Endothelial cell of umbilical vein (primary cell): Measurements from ENCODE around the gene MARS1. TPM values are rescaled to one million over a fixed set of nuclear protein-coding genes. Genes with fewer than 3 reads are reported as not detected.

Experiments
- BruUV-seq: library from RNA; stranded (reverse); fragments of 400-500 nt; replicated peaks from 2 replicates; lab custom pipeline; 2021; lab: Mats Ljungman, UMichigan
- CTCF ChIA-PET: fragments of 300-600, 350-600 bp; sonication (Branson Sonifier 250); formaldehyde crosslinking; loops from one replicate; lab custom pipeline; 2021; ENCODE audit warnings: antibody characterized with exemption, inconsistent platforms; lab: Charles Lee
- POLR2A ChIA-PET: fragments of 300-600, 350-600 bp; sonication (Branson Sonifier 250); formaldehyde crosslinking; loops from one replicate; lab custom pipeline; 2021; ENCODE audit warnings: antibody characterized with exemption, inconsistent platforms; lab: Charles Lee
- DNase-seq: peaks from one replicate; pipeline ENCODE4 v3.0.0-alpha.2; 2011; ENCODE audit warnings: low read depth, low spot score
- FAIRE-seq: peaks from 2 replicates; lab custom pipeline; 2011; peaks lifted over from hg19 to GRCh38; lab: Jason Lieb, UNC
- H2AFZ ChIP-seq: 2 replicates; pipeline ENCODE4 v1.6.0; 2012; ENCODE audit warnings: low read depth, low read length, control low read depth, inconsistent platforms
- H3K27ac ChIP-seq: 2 replicates; pipeline ENCODE4 v1.5.1; 2011; ENCODE audit warnings: low read depth, mild to moderate bottlenecking, control low read depth, low read length, moderate library complexity; ENCODE audit not compliant: insufficient read depth
- H3K27me3 ChIP-seq, 2 experiments: 2 replicates each; pipeline versions ENCODE4 v1.6.0 to v1.6.1; 2011; ENCODE audit warnings: low read length in 2 of 2, mixed read lengths in 1 of 2; ENCODE audit not compliant: control insufficient read depth in 2 of 2, insufficient read depth in 2 of 2
- H3K36me3 ChIP-seq, 2 experiments: 2 replicates in 1 of 2; 3 replicates in 1 of 2; pipeline ENCODE4 v1.5.1; 2011; ENCODE audit warnings: low read length in 2 of 2, mild to moderate bottlenecking in 1 of 2, moderate library complexity in 1 of 2; ENCODE audit not compliant: control insufficient read depth in 2 of 2, insufficient read depth in 2 of 2; ENCODE audit errors: extremely low read depth in 1 of 2
- H3K4me1 ChIP-seq: 3 replicates; pipeline ENCODE4 v1.5.1; 2011; ENCODE audit warnings: mild to moderate bottlenecking, low read length; ENCODE audit not compliant: control insufficient read depth, insufficient read depth; ENCODE audit errors: extremely low read depth
- H3K4me2 ChIP-seq: 2 replicates; pipeline ENCODE4 v1.6.1; 2011; ENCODE audit warnings: low read length, control low read depth, mixed read lengths; ENCODE audit not compliant: insufficient read depth
- H3K4me3 ChIP-seq, 3 experiments: fragments of 200-600 bp in 1 of 3; sonication (generic), shearing (Covaris generic) in 1 of 3; replicated peaks in 1 of 3; 2 replicates each; pipeline ENCODE4 v1.5.1; 2011 to 2016; ENCODE audit warnings: control low read depth in 3 of 3, low read length in 3 of 3, mild to moderate bottlenecking in 2 of 3, inconsistent platforms in 1 of 3, low read depth in 1 of 3, moderate library complexity in 1 of 3; ENCODE audit not compliant: insufficient read depth in 1 of 3
- H3K79me2 ChIP-seq: 2 replicates; pipeline ENCODE4 v1.6.0; 2012; ENCODE audit warnings: low read length, inconsistent platforms; ENCODE audit not compliant: control insufficient read depth, insufficient read depth
- H3K9ac ChIP-seq: replicated peaks from 2 replicates; pipeline ENCODE3; 2011; ENCODE audit warnings: low read length, control low read depth; ENCODE audit not compliant: insufficient read depth; ENCODE audit errors: extremely low read depth
- H3K9me1 ChIP-seq: replicated peaks from 3 replicates; pipeline ENCODE4 v1.6.0; 2011; ENCODE audit warnings: mild to moderate bottlenecking, low read length; ENCODE audit not compliant: control insufficient read depth, insufficient read depth; ENCODE audit errors: extremely low read depth
- H3K9me3 ChIP-seq: replicated peaks from 2 replicates; pipeline ENCODE4 v1.5.1; 2012; ENCODE audit warnings: low read length, inconsistent platforms; ENCODE audit not compliant: control insufficient read depth, insufficient read depth
- H4K20me1 ChIP-seq: replicated peaks from 2 replicates; pipeline ENCODE3; 2011; ENCODE audit warnings: mild to moderate bottlenecking, low read length; ENCODE audit not compliant: control insufficient read depth, insufficient read depth; ENCODE audit errors: extremely low read depth
- CTCF ChIP-seq, 2 donors: IDR thresholded peaks; 1 replicate in 1 of 2; 2 replicates in 1 of 2; pipeline ENCODE4 v1.5.1; 2011; ENCODE audit warnings: low read length in 2 of 2, mild to moderate bottlenecking in 2 of 2, moderate library complexity in 2 of 2, control low read depth in 1 of 2, inconsistent platforms in 1 of 2, low read depth in 1 of 2; ENCODE audit not compliant: insufficient read depth in 1 of 2; ENCODE audit errors: extremely low read depth in 1 of 2
- EZH2 ChIP-seq: IDR thresholded peaks from 2 replicates; pipeline ENCODE4 v1.6.1; 2012; ENCODE audit warnings: borderline replicate concordance, low read depth, mild to moderate bottlenecking, moderate library complexity, low read length, inconsistent platforms; ENCODE audit not compliant: severe bottlenecking
- FOS ChIP-seq: IDR thresholded peaks from 2 replicates; pipeline ENCODE4 v1.6.1; 2011; ENCODE audit warnings: mild to moderate bottlenecking, low read length, moderate library complexity, borderline replicate concordance; ENCODE audit not compliant: insufficient read depth
- GATA2 ChIP-seq: IDR thresholded peaks from 2 replicates; pipeline ENCODE4 v1.7.0; 2011; ENCODE audit warnings: low read depth, mild to moderate bottlenecking, moderate library complexity, mixed read lengths, low read length; ENCODE audit not compliant: insufficient read length, insufficient read depth
- JUN ChIP-seq: IDR thresholded peaks from 2 replicates; pipeline ENCODE4 v1.6.1; 2011; ENCODE audit warnings: borderline replicate concordance, low read depth; ENCODE audit not compliant: insufficient read length, insufficient read depth
- MAX ChIP-seq: IDR thresholded peaks from 2 replicates; pipeline ENCODE4 v1.6.1; 2011; ENCODE audit not compliant: insufficient read depth, insufficient read length
- MYC ChIP-seq: IDR thresholded peaks from one replicate; pipeline ENCODE4 v1.6.1; 2011; ENCODE audit warnings: mild to moderate bottlenecking, low read depth, low read length
- POLR2A ChIP-seq: IDR thresholded peaks from 2 replicates; pipeline ENCODE4 v1.6.1; 2012; ENCODE audit warnings: low read depth, mild to moderate bottlenecking, control low read depth, low read length
- POLR2AphosphoS5 ChIP-seq: IDR thresholded peaks from 2 replicates; pipeline ENCODE4 v1.6.1; 2012; ENCODE audit warnings: low read depth, mild to moderate bottlenecking, control low read depth, low read length, moderate library complexity; ENCODE audit not compliant: insufficient read depth
- dilution Hi-C: fragments of 300-500 bp; cut with MboI; formaldehyde crosslinking; loops from one replicate; pipeline ENCODE4 v1.15.0; 2019; ENCODE audit warnings: low sequenced_read_pairs; ENCODE audit not compliant: extremely low pct_ligation_motif_present
- intact Hi-C: fragments of 100-400 bp; cut with micrococcal nuclease; formaldehyde crosslinking; loops from one replicate; pipeline ENCODE4 v1.10.0; 2022
- polyA plus RNA-seq, 4 experiments: library from polyadenylated mRNA; depleted of rRNA in 3 of 4; stranded (reverse) in 3 of 4; unstranded in 1 of 4; fragments of >200 nt; gene quantifications; 2 replicates each; pipeline versions ENCODE4 v1.2.1 to v1.2.3, GENCODE V29; 2011 to 2012; ENCODE audit warnings: missing spikeins in 1 of 4
- total RNA-seq: library from RNA; stranded (reverse); gene quantifications from 2 replicates; pipeline ENCODE4 v1.2.3, GENCODE V29; 2021

The MARS1 gene
- total and polyA plus RNA-seq, 2 donors (not counting 3 experiments of a cell fraction or from before 2014, with no cell fraction given), result 118 to 212 TPM

- dilution Hi-C loops (no loop called here), intact Hi-C loops (no loop called here)
- TF ChIP-seq JUN (no peak), POLR2AphosphoS5 (no peak), MAX (no peak), CTCF (IDR thresholded peaks at IDR 0.05; ENCODE audit: extremely low read depth in 1 of 2, insufficient read depth in 1 of 2, low read depth in 1 of 2, low read length in 2 of 2) (no peak), GATA2 (no peak), MYC (no peak), EZH2 (no peak), FOS (no peak), POLR2A (no peak)
- Histone ChIP-seq H3K4me3 (no peak overlapping the region), H3K9me3 (no peaks in the 10 kb centered on the region), H3K4me2 (no peak overlapping the region), H3K9me1 (no peaks in the 10 kb centered on the region), H3K36me3 (no peaks in the 10 kb centered on the region), H3K9ac (no peak overlapping the region), H4K20me1 (no peaks in the 10 kb centered on the region), H2AFZ (no peak overlapping the region), H3K27me3 (no peaks in the 10 kb centered on the region), H3K4me1 (peaks cover 8% of the 10 kb centered on the region), H3K79me2 (no peaks in the 10 kb centered on the region), H3K27ac (no peak overlapping the region)
- ChIA-PET CTCF (interaction anchor here (1.2 to 7.9 kb wide), 4 partner anchors 28 to 193 kb away, joined by 3 to 394 read pairs (median 44); no protein-coding TSS in a partner anchor), POLR2A (no interaction called here)
- DNase-seq, result no peak
- no peak for FAIRE-seq
- no TSS peak for BruUV-seq
Observed at GRCh38 chr12:57454213-57454565, 33.7 kb upstream of the MARS1 start.
